ENCODE measurements around the gene FDXR.
"Not testable (repeated sequence)": the region's sequence is repeated elsewhere in the genome, so short reads cannot be mapped to it uniquely, and the experiment has no call there.

The FDXR gene

DNA sequence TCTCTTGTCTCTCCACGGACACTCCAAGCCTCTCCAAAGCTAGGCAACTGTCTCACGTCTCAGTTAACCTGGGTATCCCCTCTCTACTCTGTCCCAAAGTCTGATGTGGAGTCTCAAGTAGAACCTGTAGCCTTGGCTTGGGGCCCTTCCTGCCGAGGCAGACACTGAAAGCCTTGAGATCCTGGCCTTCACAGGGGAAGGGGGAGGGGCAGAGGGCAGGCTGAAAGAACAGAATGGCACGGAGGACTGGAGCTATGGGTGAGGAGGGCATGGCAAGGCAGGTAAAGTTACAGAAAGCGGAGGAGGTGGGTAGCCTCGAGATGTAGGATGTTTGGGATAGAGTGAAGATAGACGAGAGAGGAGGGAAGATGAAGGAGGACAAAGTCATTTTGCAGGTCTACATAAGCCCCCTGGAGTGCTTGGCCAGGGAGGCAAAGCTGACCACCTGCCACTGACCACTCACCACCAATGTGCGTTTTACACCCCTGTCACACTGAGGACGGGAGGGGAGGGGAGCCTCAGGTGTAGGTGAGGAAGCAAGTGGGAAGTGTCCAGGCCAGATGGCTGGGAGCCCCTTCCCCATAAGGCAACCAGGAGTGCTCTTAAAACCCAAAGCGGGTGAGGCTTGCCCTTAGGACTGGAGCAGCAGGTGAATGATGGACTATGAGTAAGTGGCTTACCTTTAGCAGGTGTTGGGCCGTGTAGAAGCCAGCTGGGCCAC lies 1.3 kb downstream of the FDXR start:
- DNase-seq (ENCODE audit: low spot score): no peak

DNA sequence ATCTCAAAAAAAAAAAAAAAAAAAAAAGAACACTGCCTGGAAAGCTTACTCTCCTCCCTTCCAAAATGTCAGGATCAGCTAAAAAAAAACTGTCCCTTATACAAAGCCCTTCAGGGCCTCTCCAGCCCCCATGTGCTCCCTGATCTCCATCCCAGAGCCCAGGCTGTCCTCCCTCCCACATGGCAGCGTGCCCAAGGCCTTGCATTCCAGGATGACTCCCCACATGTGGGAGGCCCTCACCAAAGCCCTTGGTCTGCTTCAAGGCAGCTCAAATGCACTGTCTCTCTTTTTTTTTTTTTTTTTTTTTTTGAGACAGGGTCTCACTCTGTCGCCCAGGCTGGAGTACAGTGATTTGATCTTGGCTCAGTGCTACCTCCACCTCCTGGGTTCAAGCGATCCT lies 2.3 kb downstream of the FDXR start:
- DNase-seq (ENCODE audit: low spot score): no peak

DNA sequence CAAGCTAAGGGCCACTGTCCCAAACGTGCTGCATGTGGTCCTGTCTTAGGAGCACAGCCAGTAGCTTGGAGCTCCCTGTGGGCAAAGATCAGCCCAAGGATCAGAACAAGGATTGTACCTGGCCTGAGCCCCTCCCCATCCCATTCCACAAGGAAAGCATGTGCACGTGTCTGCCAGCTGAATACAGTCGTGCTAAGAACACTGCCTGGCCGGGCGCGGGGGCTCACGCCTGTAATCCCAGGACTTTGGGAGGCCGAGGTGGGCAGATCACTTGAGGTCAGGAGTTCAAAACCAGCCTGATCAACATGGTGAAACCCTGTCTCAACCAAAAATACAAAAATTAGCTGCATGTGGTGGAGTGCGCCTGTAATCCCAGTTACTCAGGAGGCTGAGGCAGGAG lies 2.8 kb downstream of the FDXR start:
- not testable (repeated sequence) for DNase-seq (ENCODE audit: low spot score)

DNA sequence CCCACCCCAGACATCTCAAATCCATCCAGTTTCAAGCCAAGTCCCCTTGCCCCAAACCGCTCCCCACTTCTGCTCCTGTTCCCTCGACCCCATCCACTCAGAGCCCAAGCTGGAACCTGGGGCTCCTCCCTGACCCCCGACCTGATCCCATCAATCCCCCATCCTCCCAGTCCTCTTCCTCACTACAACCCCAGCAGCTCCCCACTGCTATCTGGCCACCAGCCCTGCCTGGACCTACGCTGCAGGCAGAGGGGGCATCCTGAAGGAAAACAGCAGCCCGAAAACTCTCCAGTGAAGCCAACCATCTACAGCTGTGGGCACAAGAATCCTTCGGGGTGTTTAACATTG lies 3.9 kb downstream of the FDXR start:
- no peak for DNase-seq (ENCODE audit: low spot score)

DNA sequence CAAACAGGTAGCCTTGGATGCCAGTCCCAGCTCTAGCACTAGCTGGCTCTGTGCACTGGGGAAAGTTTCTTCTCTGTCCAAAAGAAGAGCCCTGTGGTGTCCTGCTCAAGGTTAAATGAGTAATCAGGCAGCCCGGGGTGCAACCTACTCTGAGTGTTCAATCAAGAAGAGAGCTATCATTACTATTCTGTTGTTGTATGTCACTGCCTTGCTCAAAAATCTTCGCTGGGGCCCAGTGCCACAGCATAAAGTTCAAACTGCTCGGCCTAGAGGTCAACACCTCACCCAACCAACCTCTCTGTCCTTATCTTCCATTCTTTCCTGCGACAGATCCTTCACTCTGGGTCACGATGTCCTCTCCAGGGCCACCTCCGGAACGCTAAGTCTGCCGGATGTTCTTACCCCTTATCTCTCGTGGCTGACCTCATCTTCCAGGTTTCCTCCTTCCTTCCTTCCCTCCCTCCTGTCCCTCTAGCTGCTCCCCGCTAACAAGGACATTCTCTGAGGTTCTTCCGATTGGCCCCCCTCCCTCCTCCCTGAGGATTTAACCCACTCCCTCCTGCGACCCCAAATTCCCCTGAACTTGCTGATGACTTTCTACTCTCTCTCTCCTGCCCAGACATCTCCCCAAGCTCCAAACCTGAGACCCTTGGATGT lies 4.4 kb downstream of the FDXR start:
- no peak for DNase-seq (ENCODE audit: low spot score)

DNA sequence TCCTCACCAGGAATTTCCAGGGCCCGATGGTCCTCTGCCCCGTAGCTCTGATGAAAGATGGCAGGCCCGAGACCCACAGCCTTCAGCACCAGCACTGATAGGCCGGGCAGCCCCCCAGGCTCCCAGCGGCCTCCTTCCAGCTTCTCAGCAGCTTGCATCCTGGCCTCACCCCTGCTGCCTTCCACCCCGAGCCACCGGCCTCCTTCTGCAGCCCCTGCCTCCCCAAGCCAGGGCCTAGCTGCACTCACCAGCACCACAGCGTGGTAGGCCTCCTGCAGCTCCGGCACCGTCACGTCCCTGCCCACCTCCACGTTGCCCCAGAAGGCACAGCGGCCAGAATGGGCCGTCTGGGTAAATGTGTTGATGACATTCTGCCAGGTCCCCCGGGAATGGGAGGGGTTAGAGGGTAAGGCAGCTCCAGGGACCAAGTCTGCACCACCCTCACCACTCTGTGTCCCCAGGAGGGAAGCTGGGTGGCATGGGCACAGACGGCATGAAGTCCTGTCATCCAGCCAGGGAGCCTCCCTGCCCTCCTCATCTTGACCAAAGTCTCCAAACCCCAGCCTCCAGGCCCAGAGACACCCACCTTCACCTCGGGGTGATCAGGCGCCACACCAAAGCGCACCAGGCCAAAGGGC lies 6.5 kb downstream of the FDXR start:
- no peak for DNase-seq (ENCODE audit: low spot score)

DNA sequence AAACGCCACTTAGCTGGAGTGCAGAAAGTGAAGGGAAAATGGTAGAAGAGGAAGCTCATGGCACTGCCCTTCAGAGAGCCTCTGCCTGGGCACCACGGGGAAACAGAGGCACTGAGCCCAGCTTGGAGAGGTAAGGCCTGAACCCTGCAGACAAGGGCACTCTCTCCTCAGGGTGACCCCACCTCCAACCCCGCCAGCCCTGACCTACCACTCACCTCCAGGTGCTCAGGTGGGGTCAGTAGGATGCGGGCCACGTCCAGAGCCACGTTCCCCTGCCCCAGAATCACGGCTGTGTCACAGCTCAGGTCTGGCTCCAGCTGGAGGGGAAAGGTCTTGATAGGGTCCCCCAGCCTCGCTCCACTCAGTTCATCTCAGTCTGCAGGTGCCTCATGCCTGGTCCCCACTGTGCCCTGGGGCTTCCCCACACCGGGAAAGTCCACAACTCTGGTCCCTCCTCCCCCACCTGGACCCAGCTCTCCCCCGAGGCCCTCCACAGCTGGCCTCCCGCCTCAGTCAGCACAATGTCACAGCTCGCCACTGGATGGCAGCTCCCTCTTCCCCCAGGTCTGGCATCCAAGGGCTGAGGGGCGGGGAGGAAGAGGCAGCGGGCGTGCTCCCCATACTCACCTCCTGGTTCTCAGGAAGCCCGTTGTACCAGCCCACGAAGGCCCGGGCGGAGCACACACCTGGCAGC lies 7.1 kb downstream of the FDXR start:
- DNase-seq (ENCODE audit: low spot score): no peak

DNA sequence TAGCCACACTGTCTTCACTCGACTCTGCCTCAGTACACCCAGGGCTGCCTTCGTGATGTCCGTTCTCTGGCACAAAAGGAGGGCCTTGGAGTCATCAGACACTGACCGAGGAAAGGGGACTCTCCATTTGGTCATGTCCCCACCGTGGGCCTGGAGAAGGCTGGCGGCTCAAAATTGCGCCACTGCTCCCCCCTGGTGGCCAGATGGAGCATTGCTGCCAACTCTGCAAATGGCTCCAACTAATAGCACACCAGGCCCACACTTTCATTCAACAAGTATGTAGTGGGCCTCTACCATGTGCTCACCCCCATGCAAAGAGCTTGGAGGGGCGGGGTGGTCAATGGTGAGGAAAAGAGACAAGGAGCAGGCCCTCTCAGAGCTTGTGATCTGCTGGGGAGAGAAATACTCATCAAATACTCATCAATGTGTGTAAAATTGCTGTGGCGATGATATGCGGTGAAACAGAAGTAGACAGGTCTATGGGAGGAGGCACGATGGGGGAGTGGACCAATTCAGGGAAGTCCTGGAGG lies 7.9 kb downstream of the FDXR start:
- DNase-seq (ENCODE audit: low spot score): peak; percentile 79

DNA sequence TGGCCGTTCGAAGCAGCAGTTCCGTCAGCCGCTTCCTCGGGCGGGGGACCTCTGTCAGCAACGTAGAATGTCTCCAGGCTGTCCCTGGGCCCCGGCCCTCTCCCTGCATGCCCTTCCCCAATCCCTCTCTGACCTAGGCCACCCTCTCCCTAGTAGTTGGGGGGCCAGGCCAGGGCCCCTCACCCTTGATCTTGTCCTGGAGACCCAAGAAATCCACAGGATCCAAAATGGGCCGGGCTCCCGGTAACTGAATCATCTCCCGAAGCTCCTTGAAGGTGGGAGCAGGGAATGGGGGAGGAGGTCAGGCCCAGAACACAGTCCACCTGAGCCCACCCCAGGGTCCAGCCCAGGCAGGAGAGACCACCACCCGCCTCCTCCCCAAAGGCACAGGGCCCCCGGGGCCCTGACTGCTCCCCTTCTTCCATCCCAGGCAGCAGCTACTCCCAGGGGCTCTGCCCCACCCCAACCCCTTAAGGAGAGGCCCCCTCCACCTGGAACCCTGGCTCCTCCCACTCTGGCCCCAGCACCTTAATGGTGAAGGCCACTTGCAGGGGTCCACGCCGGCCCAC lies 8.4 kb downstream of the FDXR start:
- no peak for DNase-seq (ENCODE audit: low spot score)

DNA sequence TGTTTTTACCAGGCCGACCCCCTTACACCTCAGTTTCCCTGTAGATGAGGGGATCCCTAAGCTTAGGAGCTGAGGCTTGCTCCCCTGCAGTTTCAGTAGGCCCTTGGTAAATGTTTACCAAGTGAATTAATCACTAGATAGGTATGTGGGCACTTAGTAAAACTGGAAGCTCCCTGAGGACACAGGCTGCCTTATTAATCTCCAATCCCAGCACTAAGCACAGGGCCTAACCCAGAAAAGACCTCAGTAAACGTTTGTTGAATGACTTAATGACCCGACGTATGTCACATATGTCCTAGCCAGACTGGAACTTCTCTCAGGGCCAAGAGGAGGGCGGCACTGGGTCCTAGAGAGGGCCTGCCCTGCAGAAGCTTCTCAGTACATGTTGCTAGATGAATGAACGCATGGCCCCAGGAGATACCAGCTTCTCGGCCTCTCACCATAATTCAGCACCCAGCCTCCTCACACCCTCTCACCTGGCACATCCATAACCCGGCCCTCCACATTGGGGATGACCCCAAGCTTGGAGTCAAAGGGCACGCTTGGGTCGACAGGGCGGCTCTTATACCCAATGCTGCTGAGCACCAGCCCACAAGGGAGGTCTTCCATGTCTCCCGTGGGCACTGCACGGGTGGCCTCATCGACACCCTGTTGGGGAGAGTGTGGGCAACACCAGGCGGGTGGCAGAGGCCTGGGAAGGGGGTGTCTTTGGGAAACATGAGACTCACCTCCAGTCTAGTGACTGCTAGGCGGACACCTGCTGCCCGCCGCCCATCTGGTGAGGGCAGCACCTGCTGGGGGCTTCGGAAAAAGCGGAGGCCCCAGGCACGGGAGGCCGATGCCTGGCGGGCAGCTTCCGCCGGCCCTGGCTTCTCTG lies 9.1 kb downstream of the FDXR start:
- DNase-seq (ENCODE audit: low spot score): no peak

DNA sequence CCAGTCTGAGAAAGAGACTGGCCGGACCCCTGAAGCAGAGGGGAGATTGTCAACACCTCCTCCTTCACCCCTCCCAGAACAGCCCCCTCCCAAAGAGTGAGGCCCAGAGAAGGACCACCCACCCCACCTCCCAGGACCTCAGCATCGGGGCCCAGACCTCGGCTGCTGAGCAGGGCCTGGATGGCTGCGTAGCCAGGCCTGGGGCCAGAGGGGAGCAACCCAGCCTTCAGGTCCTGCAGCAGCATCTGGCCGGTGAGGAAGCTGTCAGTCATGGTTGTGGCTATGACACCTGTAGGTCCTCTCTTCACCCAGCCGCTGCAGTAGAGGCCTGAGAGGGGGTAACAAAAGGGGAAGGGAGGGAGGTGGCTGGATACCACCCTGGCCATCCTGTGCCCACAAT lies 9.9 kb downstream of the FDXR start:
- DNase-seq (ENCODE audit: low spot score): no peak

DNA sequence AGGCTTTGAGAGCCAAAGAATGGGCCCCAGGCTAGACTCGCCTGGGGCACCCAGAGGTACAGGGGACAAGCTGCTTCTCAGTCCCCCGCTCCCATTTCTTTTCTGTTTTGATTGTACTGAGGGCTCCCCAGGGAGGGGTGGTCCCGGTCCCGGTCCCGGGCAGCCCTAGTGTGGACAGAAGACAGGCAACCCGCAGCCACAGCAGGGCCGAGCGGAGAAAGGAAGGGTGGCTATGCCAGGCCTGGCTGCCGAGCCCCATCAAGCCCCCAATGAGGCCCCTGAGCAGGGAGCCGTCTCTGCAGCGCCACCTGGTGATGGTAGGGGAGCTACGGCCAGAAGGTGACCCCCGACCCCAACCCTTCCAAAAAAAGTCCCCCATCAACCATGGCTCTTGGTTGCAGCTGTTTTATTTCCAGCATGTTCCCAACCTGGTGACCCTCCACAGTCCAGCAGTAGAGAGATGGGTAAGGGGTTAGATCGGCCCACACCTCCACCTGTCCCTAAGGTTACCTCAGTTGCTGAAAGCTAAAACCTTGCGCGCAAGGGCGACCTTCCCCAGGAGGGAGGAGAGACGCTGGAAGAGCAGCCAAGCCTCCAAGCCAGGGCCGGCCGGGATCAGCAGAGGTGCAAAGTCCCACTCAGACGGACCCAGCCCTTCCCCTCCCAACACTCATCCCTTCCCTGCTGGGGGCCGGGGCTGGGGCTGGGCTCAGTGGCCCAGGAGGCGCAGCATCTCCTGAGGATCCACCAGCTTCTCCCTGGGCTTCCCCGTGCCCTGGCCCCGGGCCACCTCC lies 10.5 kb downstream of the FDXR start:
- peak; percentile 72 for DNase-seq (ENCODE audit: low spot score)

DNA sequence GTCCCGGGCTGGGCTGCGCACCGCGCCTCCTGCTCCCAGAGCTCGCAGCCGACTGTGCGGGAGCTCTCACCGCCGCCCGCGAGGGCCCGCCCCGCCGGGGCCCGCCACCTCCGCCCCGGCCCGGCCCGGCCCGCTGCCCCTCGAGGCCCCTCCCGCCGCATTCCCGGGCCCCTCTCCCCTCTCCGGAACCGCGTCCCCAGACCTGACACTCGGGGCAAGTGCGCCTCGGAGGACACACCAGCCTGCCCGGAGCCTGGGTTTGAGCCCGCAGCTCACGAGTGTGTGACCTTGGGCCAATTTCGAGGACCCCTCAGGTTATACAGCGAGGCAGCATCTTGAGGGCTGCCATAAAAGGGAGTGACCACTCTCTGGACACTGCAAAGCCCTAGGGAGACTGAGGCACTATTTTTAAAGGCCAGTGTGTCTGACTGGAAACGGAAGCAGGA lies 11.1 kb downstream of the FDXR start:
- DNase-seq (ENCODE audit: low spot score): no peak

DNA sequence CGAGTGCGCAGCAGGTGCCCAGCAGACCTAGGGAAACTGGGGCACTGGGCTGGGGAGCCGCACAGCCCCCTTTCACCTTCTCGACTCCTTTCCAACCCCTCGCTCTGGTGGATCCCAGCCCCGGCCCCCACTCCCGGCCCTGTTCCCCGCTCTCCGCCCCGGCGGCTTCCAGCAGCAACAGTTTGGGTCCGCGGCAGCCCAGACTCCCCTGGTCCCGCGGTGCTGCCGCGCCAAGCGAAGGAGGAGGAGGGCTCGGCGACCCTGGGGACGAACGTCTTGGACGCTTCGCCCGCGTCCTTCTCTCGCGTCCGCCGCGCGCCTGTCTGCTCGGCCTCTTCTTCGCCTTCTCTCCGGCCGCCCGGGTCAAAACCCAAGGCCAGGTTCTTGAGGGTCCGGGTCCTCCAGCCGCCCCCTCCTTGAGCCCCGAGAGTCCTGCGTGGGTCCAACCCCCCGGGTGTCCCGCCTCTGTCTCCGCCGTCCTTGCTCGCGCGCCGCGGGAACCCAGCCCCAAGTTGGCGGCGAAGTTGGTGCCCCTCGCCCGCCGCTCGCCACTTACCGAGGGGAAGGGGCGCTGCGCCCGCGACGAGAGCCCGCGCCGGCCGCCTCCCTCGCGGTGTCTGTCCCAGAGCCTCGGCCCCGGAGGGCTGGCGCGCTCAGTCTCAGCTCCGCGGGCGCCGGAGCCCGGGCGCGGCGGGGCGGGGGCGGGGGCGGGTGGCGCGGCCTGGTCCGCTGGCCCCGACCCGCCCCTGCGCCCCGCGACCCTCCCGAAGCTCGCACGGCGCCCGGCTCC lies 11.7 kb downstream of the FDXR start:
- DNase-seq (ENCODE audit: low spot score): no peak

DNA sequence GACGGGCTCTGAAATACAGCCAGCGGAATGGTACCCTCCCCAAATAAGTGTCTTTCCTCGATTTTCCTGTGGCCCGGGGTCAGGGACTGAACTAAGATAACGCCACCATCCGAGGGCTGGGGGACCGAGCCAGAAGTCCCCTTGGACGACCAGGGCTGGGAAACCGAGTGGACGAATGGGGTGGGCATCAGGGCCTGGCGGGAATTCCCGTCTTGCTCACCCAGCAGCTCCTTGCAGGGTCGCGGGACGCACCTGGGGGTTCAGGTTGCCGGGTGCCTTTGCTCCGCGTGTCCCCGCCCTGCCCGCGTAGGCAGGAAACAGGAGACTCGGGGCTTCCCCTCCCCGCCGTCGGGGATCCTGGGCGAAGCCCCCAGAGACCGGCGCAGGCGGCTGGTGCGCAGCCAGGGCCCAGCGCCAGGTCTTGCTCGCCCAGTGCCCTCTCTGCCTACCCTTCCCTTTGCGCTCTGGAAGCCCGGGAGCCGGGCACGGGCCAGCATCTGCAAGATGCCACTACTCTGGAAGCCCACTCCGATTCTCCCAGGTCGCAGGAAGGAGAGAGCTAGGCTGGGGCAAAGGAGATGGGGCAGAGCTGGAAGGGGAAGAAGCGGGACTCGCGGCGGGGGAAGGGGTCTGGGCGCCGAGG lies 12.4 kb downstream of the FDXR start:
- no peak for DNase-seq (ENCODE audit: low spot score)

DNA sequence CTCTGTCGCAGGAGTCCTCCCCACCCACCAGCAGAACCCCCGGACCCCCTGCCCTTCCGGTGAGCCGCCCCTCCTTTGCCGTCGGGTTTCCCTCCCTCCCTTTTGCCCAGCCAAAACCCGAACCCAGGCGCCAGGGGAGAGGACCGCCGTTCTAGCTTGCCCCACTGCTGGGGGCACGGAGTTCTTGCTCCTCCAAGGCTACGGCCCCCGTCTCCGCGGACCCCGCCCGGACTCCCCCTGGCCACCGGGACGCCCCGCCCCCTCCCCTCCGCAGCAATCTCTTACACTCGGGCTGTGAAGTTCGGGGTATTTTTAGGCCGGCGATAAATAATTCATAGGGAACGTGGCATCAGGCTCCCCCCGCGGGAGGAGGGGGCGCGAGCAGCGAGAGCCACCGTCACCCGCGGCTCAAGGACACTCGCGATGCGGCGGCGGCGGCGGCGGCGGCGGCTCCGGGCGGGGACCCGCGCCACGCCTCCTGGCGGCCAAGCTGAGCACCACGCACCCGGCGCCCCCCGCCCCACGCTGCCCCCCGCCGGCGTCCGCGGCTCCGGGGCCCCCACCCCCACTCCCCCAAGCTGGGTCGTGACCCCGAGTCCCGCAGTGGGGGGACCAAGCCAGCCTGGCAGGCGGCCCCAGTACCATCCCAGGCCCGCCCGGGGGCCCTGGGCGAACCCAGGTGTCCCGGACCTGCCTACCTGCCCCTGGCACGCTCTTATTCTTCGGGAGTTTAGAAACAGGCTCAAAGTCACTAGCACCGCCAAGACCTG lies 13.2 kb downstream of the FDXR start, which contains the start of gene GRIN2C:
Gene GRIN2C (minus strand): TSS at position 427 of the 770 bp plus-strand sequence. CDS start 4,793 bp downstream, outside the sequence.
- peak; percentile 21 for DNase-seq (ENCODE audit: low spot score)

DNA sequence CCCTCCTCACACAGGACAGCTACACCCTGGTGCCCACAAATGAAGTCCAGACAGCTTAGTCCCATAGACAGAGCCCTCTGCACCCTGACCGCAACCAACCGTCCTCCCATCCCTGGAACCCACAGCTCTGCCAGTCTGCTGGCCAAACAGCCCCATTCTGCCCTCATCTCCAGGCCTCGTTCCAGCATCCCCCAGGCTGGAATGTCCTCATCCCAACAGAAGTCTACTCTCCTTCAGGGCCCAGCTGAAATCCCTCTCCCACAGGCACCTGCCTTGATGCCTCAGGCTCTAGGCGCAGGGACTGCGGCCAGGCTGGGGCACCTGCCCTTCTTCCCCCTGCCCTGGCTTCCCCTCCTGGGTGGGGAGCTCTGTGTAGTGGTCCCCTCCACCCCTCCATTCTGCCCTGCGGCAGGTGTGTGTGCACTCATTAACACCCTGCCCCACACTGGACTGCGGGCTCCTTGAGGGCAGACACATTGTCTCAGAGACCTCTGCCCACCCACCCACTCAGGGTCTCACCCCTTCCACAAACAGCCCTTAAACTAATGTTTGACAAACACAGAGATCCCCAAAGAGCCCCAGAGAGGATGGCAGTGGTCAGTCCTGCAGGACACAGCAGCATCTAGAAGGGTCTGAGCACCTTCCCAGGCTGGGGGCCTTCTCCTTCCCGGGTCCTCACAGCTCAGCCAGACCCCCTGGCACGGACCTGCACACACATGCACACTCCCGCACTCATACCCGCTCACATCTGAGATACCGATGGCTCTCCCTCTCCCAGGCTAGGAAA lies 13.9 kb downstream of the FDXR start:
- no peak for DNase-seq (ENCODE audit: low spot score)
